Esophagus squamous epithelium (tissue), 5 donors: ENCODE data around the gene CIITA. TPM values are rescaled to one million over a fixed set of nuclear protein-coding genes. Genes with fewer than 3 reads are reported as not detected.
A peak's percentile ranks its signal among the peaks of the same experiment; 100 is the strongest.

Source experiments
- DNase-seq: peaks from one replicate; lab custom pipeline; 2025; lab: John Stamatoyannopoulos, UW
- H3K27ac ChIP-seq, 4 donors: fragments of 200-600 bp; sonication (generic); one replicate each; pipeline ENCODE4 v1.5.1; 2016 to 2019; ENCODE audit warnings: mild to moderate bottlenecking in 1 of 4
- H3K27me3 ChIP-seq, 4 donors: fragments of 200-600 bp; sonication (generic); 1 replicate in 3 of 4; 2 replicates in 1 of 4; pipeline versions ENCODE4 v1.5.1 to v1.6.0; 2017 to 2021; ENCODE audit warnings: antibody characterized with exemption in 1 of 4
- H3K36me3 ChIP-seq, 3 donors: fragments of 200-600 bp; sonication (generic); one replicate each; pipeline ENCODE4 v1.5.1; 2016 to 2019
- H3K4me1 ChIP-seq, 3 donors: fragments of 200-600 bp; sonication (generic); one replicate each; pipeline ENCODE4 v1.5.1; 2017 to 2019
- H3K4me3 ChIP-seq, 4 donors: fragments of 200-600 bp; sonication (generic); 1 replicate in 3 of 4; 2 replicates in 1 of 4; pipeline ENCODE4 v1.5.1; 2016 to 2019; ENCODE audit warnings: mild to moderate bottlenecking in 2 of 4, moderate library complexity in 1 of 4
- H3K9me3 ChIP-seq, 3 donors: fragments of 200-600 bp; sonication (generic); one replicate each; pipeline ENCODE4 v1.5.1; 2016 to 2019
- POLR2A ChIP-seq, 4 donors: fragments of 450-650 bp; IDR thresholded peaks; one replicate each; pipeline ENCODE4 v1.6.1; 2017; ENCODE audit warnings: antibody characterized with exemption in 4 of 4, mild to moderate bottlenecking in 4 of 4, moderate library complexity in 3 of 4
- WGBS, 2 donors: methylation state at CpG; one replicate each; pipeline ENCODE4 v1.1.5; 2018; 5-methylcytosine and 5-hydroxymethylcytosine counted together
- intact Hi-C: fragments of 100-400 bp; cut with DNase I; formaldehyde crosslinking; loops from one replicate; pipeline ENCODE4 v1.15.0; 2022
- total RNA-seq, 4 donors: library from RNA; depleted of rRNA; stranded (reverse); fragments of >200 nt; gene quantifications; one replicate each; pipeline ENCODE4 v1.1.0, GENCODE V29; 2016
- TF ChIP-seq, protein P1 (sequence below), 6 experiments: fragments of 450-650 bp in 4 of 6; fragments of 200-600 bp in 2 of 6; sonication (generic) in 2 of 6; IDR thresholded peaks; one replicate each; pipeline ENCODE4 v1.5.1; 2016 to 2019; ENCODE audit warnings: antibody characterized with exemption in 6 of 6, mild to moderate bottlenecking in 4 of 6, moderate library complexity in 4 of 6
- donor health status: DM: yes; HTN: yes; CAD: no.

Gene CIITA
- total RNA-seq, 4 donors from 2014 or later: 3.2 to 12.6 (median 5.7) TPM

DNA sequence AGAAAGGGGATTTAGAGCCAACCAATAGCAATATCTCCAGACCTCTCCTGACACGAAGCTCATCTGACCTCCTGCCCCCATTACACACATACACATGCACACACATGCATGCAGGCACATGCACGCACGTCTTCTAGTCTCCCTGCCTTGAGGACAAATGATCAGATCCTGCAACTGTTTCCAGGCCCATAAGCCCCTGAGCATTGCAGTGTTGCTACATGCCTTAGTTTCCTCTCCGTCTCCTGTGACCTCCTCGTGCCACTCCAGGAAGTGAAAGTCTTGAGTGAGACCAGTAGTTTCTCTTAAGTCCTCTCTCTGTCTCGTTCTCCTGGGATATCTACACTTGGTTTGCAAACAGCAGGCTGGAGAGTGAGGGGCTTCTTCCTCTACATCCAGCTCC lies 8.2 kb downstream of the CIITA start:
- 28 to 32% methylated on average over 6 of the region's 6 CpGs for WGBS, 2 donors
- no peak for DNase-seq
- no peaks in the 10 kb centered on the region for H3K9me3 ChIP-seq
- H3K4me1 ChIP-seq: peaks cover 10 to 43% (median 20%) of the 10 kb centered on the region in 3 donors
- peak overlapping the region in 2 of 4 donors; percentile 2 to 19 for H3K27ac ChIP-seq
- no peak for TF ChIP-seq POLR2A (IDR thresholded peaks at IDR 0.05)
- TF ChIP-seq, protein P1, sequence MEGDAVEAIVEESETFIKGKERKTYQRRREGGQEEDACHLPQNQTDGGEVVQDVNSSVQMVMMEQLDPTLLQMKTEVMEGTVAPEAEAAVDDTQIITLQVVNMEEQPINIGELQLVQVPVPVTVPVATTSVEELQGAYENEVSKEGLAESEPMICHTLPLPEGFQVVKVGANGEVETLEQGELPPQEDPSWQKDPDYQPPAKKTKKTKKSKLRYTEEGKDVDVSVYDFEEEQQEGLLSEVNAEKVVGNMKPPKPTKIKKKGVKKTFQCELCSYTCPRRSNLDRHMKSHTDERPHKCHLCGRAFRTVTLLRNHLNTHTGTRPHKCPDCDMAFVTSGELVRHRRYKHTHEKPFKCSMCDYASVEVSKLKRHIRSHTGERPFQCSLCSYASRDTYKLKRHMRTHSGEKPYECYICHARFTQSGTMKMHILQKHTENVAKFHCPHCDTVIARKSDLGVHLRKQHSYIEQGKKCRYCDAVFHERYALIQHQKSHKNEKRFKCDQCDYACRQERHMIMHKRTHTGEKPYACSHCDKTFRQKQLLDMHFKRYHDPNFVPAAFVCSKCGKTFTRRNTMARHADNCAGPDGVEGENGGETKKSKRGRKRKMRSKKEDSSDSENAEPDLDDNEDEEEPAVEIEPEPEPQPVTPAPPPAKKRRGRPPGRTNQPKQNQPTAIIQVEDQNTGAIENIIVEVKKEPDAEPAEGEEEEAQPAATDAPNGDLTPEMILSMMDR (IDR thresholded peaks at IDR 0.05): no peak
- intact Hi-C loops: no loop called here
- H3K27me3 ChIP-seq: peaks cover 0 to 4% (median 0%) of the 10 kb centered on the region in 4 donors
- no peaks in the 10 kb centered on the region for H3K36me3 ChIP-seq
- H3K4me3 ChIP-seq: no peak overlapping the region

DNA sequence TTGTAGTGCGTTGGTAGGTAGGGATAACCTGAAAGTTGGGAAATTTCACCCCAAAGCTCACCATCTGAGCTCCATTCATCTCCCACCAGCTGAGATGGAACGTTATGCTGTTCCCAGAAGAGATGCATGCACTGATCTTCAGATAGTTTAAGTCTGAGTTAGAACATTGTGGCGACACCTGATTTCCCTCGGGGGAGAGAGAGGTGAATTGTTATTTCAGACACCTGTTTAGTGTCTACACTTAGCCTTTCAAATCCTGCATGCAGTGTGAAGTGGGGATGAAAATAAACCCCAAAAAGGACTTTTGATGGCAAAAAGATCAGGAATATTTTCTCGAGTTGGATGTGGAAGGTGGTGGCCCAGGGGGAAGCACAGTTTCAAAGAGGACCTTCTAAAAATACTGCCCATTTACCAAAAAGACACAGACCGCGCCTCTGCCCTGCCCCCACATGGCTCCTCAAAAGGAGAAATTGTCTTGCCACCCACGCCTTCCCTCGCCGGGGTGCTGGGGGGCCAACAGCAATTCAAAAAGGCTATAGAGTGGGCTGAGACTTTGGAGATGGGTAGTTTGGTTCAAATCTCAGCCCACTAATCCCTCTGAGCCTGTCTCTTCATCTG lies 11.4 kb downstream of the CIITA start:
- intact Hi-C loops: no loop called here
- H3K9me3 ChIP-seq: no peaks in the 10 kb centered on the region
- 63 to 69% methylated on average over 10 of the region's 10 CpGs for WGBS, 2 donors
- H3K27ac ChIP-seq: no peak overlapping the region
- TF ChIP-seq, protein P1 (IDR thresholded peaks at IDR 0.05): no peak
- TF ChIP-seq POLR2A (IDR thresholded peaks at IDR 0.05): no peak
- no peak for DNase-seq
- no peaks in the 10 kb centered on the region for H3K27me3 ChIP-seq
- H3K36me3 ChIP-seq: no peaks in the 10 kb centered on the region
- H3K4me1 ChIP-seq: peaks cover 3 to 23% (median 12%) of the 10 kb centered on the region in 3 donors
- H3K4me3 ChIP-seq: no peak overlapping the region

DNA sequence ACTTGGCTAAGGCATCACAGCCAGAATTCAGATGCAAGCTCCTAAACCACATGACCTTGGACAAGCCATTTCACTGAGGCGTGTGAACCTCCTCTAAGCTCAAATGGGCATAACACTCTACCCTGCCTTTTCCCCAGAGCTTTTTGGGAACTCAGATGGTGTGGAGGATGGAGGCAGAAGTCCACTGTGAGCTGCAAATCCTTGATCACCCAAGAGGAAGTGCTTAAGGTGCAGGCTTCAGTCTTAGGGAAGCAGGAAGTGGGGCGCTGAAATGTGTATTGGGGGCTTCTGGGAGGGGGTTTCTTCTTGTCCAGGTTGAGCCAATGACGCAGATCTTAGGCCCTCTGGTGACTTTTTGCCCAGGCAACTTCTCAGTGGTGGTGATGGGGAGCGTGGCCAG lies 12.9 kb downstream of the CIITA start:
- no peak for DNase-seq
- Histone ChIP-seq H3K9me3 (no peaks in the 10 kb centered on the region), H3K4me1 (peaks cover 0 to 9% (median 8%) of the 10 kb centered on the region in 3 donors), H3K4me3 (no peak overlapping the region), H3K27ac (no peak overlapping the region), H3K36me3 (no peaks in the 10 kb centered on the region), H3K27me3 (peaks cover 0 to 4% (median 0%) of the 10 kb centered on the region in 4 donors)
- 76 to 83% methylated on average over 3 of the region's 4 CpGs for WGBS, 2 donors
- TF ChIP-seq, protein P1 (IDR thresholded peaks at IDR 0.05): no peak
- TF ChIP-seq POLR2A (IDR thresholded peaks at IDR 0.05): no peak
- intact Hi-C loops: no loop called here

DNA sequence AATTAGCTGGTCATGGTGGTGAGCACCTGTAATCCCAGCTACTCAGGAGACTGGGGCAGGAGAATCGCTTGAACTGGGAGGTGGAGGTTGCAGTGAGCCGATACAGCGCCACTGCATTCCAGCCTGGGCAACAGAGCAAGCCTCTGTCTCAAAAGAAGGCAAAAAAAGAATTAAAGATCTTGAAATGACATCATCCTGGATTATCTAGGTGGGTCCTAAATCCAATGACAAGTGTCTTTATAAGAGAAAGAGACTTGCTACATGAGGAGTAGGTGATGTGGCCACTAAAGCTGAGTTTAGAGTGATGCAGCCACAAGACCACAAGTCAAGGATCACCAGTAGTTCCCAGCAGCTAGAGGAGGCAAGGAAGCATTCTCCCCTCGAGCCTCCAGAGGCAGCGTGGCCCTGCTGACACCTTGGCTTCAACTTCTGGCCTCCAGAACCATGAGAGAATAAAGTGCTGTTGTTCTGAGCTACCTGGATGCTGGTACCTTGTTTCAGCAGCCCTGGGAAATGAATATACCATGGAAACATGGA lies 15.8 kb downstream of the CIITA start:
- TF ChIP-seq, protein P1 (IDR thresholded peaks at IDR 0.05): no peak
- TF ChIP-seq POLR2A (IDR thresholded peaks at IDR 0.05): no peak
- intact Hi-C loops: no loop called here
- Histone ChIP-seq H3K9me3 (no peaks in the 10 kb centered on the region), H3K36me3 (no peaks in the 10 kb centered on the region), H3K27ac (no peak overlapping the region), H3K27me3 (peaks cover 0 to 7% (median 0%) of the 10 kb centered on the region in 4 donors), H3K4me3 (no peak overlapping the region), H3K4me1 (no peaks in the 10 kb centered on the region)
- DNase-seq: no peak
- 84 to 93% methylated on average over 3 to 5 of the region's 5 CpGs for WGBS, 2 donors
